Measurements from ENCODE around the gene ALDH18A1.

GRCh38 chr10:95697429-95697828, 40.9 kb upstream of the ALDH18A1 start:
- no peak for TF ChIP-seq CTCF (conservative IDR thresholded peaks at IDR 0.05; ENCODE audit: low read length)
- no peak for TF ChIP-seq EZH2phosphoT487 (IDR thresholded peaks at IDR 0.05; ENCODE audit: borderline replicate concordance, low read depth, low read length)

Measured in OCI-LY7 (cell line).